Breast epithelium (tissue), 4 donors: ENCODE data around the gene GPATCH8. TPM values are rescaled to one million over a fixed set of nuclear protein-coding genes. Genes with fewer than 3 reads are reported as not detected.
A peak's percentile ranks its signal among the peaks of the same experiment; 100 is the strongest.

Source experiments
- DNase-seq, 2 donors: peaks; one replicate each; pipeline ENCODE4 v3.0.0-alpha.2; 2019; ENCODE audit warnings: low spot score in 2 of 2
- H3K27ac ChIP-seq, 2 donors: fragments of 200-600 bp; sonication (generic) in 1 of 2; one replicate each; pipeline ENCODE4 v1.5.1; 2016 to 2019; ENCODE audit warnings: mild to moderate bottlenecking in 1 of 2
- H3K27me3 ChIP-seq, 2 donors: fragments of 200-600 bp; sonication (generic) in 1 of 2; one replicate each; pipeline versions ENCODE4 v1.5.1 to v1.6.0; 2017 to 2019; ENCODE audit warnings: control low read depth in 1 of 2, mild to moderate bottlenecking in 1 of 2
- H3K36me3 ChIP-seq: fragments of 200-600 bp; one replicate; pipeline ENCODE4 v1.5.1; 2019
- H3K4me1 ChIP-seq, 2 donors: fragments of 200-600 bp; sonication (generic); one replicate each; pipeline ENCODE4 v1.5.1; 2016 to 2019; ENCODE audit warnings: control low read depth in 1 of 2
- H3K4me3 ChIP-seq, 3 donors: fragments of 200-600 bp; sonication (generic); 1 replicate in 2 of 3; 2 replicates in 1 of 3; pipeline ENCODE4 v1.5.1; 2016 to 2019; ENCODE audit warnings: mild to moderate bottlenecking in 3 of 3, moderate library complexity in 2 of 3
- H3K9me3 ChIP-seq, 2 donors: fragments of 200-600 bp; sonication (generic) in 1 of 2; one replicate each; pipeline ENCODE4 v1.5.1; 2016 to 2019; ENCODE audit warnings: control low read depth in 1 of 2
- POLR2A ChIP-seq: fragments of 450-650 bp; IDR thresholded peaks from one replicate; pipeline ENCODE4 v1.6.1; 2016; ENCODE audit warnings: antibody characterized with exemption, mild to moderate bottlenecking, moderate library complexity
- POLR2AphosphoS5 ChIP-seq, 3 donors: sonication (generic); formaldehyde crosslinking; IDR thresholded peaks; one replicate each; pipeline ENCODE4 v1.6.1; 2017; ENCODE audit warnings: antibody characterized with exemption in 3 of 3
- intact Hi-C: fragments of 100-400 bp; cut with DNase I; formaldehyde crosslinking; loops from one replicate; pipeline ENCODE4 v1.15.1; 2023; ENCODE audit warnings: low total_unique reads
- total RNA-seq, 3 donors: library from RNA; depleted of rRNA; stranded (reverse); fragments of >200 nt; gene quantifications; one replicate each; pipeline ENCODE4 v1.1.0, GENCODE V29; 2016
- TF ChIP-seq, protein P1 (sequence below), 3 donors: fragments of 450-650 bp; IDR thresholded peaks; one replicate each; pipeline ENCODE4 v1.5.1; 2016 to 2017; ENCODE audit warnings: antibody characterized with exemption in 3 of 3, mild to moderate bottlenecking in 3 of 3, moderate library complexity in 3 of 3

GPATCH8 gene
- total RNA-seq, 3 donors from 2014 or later, result 36.8 to 62.5 (median 51.5) TPM

GRCh38 chr17:44402564-44403172, 100.5 kb downstream of the GPATCH8 start:
- H3K27me3 ChIP-seq, result no peaks in the 10 kb centered on the region
- intact Hi-C loops, result no loop called here
- H3K4me3 ChIP-seq, result no peak overlapping the region
- H3K27ac ChIP-seq, result no peak overlapping the region
- H3K9me3 ChIP-seq, result no peaks in the 10 kb centered on the region
- no peak for DNase-seq
- TF ChIP-seq POLR2AphosphoS5 (IDR thresholded peaks at IDR 0.05) (no peak), POLR2A (no peak)
- TF ChIP-seq, protein P1, sequence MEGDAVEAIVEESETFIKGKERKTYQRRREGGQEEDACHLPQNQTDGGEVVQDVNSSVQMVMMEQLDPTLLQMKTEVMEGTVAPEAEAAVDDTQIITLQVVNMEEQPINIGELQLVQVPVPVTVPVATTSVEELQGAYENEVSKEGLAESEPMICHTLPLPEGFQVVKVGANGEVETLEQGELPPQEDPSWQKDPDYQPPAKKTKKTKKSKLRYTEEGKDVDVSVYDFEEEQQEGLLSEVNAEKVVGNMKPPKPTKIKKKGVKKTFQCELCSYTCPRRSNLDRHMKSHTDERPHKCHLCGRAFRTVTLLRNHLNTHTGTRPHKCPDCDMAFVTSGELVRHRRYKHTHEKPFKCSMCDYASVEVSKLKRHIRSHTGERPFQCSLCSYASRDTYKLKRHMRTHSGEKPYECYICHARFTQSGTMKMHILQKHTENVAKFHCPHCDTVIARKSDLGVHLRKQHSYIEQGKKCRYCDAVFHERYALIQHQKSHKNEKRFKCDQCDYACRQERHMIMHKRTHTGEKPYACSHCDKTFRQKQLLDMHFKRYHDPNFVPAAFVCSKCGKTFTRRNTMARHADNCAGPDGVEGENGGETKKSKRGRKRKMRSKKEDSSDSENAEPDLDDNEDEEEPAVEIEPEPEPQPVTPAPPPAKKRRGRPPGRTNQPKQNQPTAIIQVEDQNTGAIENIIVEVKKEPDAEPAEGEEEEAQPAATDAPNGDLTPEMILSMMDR (IDR thresholded peaks at IDR 0.05), result no peak
- H3K4me1 ChIP-seq, result no peaks in the 10 kb centered on the region
- no peaks in the 10 kb centered on the region for H3K36me3 ChIP-seq

GRCh38 chr17:44400226-44400847, 102.9 kb downstream of the GPATCH8 start:
- TF ChIP-seq, protein P1 (IDR thresholded peaks at IDR 0.05), result no peak
- TF ChIP-seq POLR2AphosphoS5 (IDR thresholded peaks at IDR 0.05) (no peak), POLR2A (no peak)
- Histone ChIP-seq H3K27ac (no peak overlapping the region), H3K36me3 (no peaks in the 10 kb centered on the region), H3K4me1 (no peaks in the 10 kb centered on the region), H3K9me3 (no peaks in the 10 kb centered on the region), H3K27me3 (no peaks in the 10 kb centered on the region), H3K4me3 (no peak overlapping the region)
- intact Hi-C loops, result no loop called here
- DNase-seq, result no peak

DNA sequence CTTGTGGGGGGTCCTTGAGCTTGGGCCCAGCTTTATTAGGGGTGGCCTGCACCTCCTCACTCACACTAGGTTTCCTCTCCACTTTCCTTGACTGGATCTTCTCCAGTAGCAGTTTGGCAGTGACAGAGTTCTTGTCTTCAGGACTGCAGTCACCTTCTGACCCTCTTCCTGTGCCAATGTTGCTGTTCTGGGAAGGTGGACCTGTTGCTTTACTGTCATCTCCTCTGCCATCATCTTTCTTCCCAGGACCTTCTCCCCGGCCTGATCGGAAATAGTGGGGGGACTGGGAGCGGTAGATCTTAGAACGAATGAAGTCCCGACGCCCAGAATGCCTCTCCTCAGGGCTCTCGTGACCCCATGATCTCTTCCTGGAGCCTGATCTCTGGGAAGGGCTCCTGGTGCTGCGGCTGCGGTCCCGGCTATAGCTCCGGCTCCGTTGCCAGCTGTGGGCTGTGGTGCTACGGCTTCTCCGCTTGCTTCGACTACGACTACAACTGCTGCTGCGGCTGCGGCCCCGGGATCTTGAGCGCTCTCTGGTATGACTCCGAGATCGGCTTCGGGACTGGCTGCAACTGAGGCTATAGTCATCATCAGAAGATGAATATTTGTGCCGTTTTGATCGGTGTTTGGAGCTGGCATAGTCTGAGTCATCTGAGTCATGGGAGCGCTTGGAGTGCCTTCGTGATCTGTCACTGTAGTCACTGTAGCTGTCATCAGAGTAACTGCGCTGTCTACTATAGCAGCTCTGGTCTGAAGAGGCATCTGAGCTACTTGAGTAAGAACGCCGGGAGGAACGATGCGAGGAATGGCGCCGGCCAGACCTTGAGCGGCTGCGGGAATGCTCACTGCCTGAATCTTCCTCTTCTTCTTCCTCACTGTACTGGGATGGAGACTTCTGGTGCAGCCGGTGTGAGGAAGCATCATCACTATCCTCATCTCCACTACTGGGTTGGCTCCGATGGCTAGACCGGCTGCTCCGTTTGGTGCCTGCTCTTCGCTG, 104.2 kb downstream of the GPATCH8 start:
- Histone ChIP-seq H3K4me1 (no peaks in the 10 kb centered on the region), H3K36me3 (no peaks in the 10 kb centered on the region), H3K4me3 (no peak overlapping the region), H3K9me3 (no peaks in the 10 kb centered on the region), H3K27me3 (no peaks in the 10 kb centered on the region), H3K27ac (no peak overlapping the region)
- intact Hi-C loops, result no loop called here
- TF ChIP-seq POLR2A (no peak), POLR2AphosphoS5 (IDR thresholded peaks at IDR 0.05) (no peak)
- TF ChIP-seq, protein P1 (IDR thresholded peaks at IDR 0.05), result no peak
- peak in 1 of 2 donors; percentile 14 for DNase-seq

- Histone ChIP-seq H3K4me1 (no peaks in the 10 kb centered on the region), H3K36me3 (no peaks in the 10 kb centered on the region), H3K27me3 (no peaks in the 10 kb centered on the region), H3K4me3 (no peak overlapping the region), H3K27ac (no peak overlapping the region), H3K9me3 (no peaks in the 10 kb centered on the region)
- peak in 1 of 2 donors; percentile 15 for DNase-seq
- TF ChIP-seq POLR2A (no peak), POLR2AphosphoS5 (IDR thresholded peaks at IDR 0.05) (peak in 1 of 3 donors; percentile 29)
- intact Hi-C loops, result no loop called here
These were observed 105.4 kb downstream of the GPATCH8 start for GRCh38 chr17:44397479-44398440.

GRCh38 chr17:44396946-44397345, 106.3 kb downstream of the GPATCH8 start:
- H3K27ac ChIP-seq, result no peak overlapping the region
- no peaks in the 10 kb centered on the region for H3K4me1 ChIP-seq
- TF ChIP-seq POLR2A (no peak), POLR2AphosphoS5 (IDR thresholded peaks at IDR 0.05) (no peak)
- TF ChIP-seq, protein P1 (IDR thresholded peaks at IDR 0.05), result no peak
- no peaks in the 10 kb centered on the region for H3K36me3 ChIP-seq
- peak in 1 of 2 donors; percentile 4 for DNase-seq
- no peak overlapping the region for H3K4me3 ChIP-seq
- H3K27me3 ChIP-seq, result no peaks in the 10 kb centered on the region
- H3K9me3 ChIP-seq, result no peaks in the 10 kb centered on the region
- intact Hi-C loops, result no loop called here
